C1 segment of cervical spinal cord (tissue), 14 donors: ENCODE measurements around the gene NMBR.
A peak's percentile ranks its signal among the peaks of the same experiment; 100 is the strongest.
"Not testable (repeated sequence)": the region's sequence is repeated elsewhere in the genome, so short reads cannot be mapped to it uniquely, and the experiment has no call there.

Experiments used
- DNase-seq, 14 donors: peaks; one replicate each; lab custom pipeline; 2025; lab: John Stamatoyannopoulos, UW

NMBR gene

DNA sequence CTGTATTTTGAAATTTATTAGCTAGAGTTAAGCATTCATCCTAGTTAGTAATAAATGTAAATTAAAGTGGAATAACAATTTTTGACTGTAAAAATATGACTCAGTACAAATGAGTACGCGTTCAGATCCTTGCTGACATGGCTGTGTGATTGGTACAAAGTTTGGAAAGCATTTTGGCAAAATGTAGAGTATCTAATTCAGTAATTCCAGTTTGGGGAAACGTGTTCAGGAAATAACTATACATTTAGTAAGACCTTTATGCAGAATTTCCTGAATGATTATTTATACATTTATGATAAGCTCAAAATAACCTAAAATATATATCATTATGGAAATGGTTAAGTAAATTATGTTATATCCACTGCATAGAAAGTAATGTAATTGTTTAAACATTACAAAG is 8.2 kb upstream of the NMBR start:
- DNase-seq: no peak

- no peak for DNase-seq
Observed at GRCh38 chr6:142154336-142154735, 7.4 kb upstream of the NMBR start.

GRCh38 chr6:142153196-142153595 is 6.3 kb upstream of the NMBR start:
- DNase-seq: no peak

DNA sequence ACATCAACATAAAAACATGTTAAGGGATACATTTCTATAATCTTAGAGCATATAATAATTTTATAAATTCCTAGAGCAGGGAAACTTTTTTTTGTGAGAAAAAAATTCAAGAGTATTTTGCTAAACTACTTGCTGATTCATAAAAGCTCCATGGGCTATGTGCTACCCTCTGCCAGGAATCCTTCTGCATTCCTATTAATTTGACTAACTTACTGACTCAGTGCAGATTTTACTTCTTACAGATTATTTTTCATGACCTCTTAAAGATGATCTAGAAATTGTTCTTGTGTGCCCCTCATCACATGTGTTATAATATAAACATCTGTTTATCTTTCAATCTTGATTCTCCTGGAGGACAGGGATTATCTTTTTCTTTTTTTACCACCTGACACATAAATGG is 5.8 kb upstream of the NMBR start:
- DNase-seq: no peak

- not testable (repeated sequence) for DNase-seq
Observed at GRCh38 chr6:142141531-142141930, 5.4 kb downstream of the NMBR start.

DNA sequence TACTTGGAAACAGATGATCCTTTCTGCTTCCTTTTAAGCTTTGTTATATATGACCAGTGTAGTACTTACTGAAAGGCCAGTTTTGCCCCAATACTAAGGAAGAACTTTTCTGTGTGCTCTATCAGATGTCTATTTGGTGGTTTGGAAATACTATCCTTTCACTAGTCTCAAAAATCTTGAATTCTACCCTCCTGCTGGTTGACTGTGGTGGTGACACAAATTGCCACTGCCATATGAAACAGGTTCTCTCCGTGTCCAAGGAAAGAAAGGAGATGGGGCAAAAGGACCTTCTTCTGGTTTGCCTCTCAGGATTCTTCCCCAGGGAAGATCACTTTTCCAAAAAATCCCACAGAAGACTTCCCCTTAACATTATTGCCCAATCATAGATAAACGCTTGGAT is 8.0 kb downstream of the NMBR start:
- no peak for DNase-seq

GRCh38 chr6:142132625-142133024 is 14.3 kb downstream of the NMBR start, which contains the start of gene GJE1:
Gene GJE1, plus strand, starts transcription at chr6:142132925. Its CDS starts 234 bp downstream, at chr6:142133159.
- no peak for DNase-seq

DNA sequence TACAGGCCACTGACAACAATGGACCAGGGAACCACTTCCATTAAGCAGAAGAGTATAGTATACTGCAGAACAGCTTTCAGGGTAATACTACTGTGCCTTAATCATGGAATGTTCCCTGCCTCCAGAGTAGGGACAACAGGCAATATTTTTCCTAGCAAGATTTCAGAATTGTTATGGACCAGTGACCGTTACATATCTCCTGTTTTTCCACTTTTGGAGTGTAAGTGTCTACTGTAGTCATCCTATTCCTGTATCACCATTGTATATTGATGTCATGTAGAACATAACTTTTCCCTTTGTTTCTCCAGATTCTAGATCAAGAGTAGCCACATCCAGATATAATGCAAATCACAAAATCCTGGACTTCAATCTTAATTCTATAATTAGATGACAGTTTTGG is 16.1 kb downstream of the NMBR start:
- no peak for DNase-seq

DNA sequence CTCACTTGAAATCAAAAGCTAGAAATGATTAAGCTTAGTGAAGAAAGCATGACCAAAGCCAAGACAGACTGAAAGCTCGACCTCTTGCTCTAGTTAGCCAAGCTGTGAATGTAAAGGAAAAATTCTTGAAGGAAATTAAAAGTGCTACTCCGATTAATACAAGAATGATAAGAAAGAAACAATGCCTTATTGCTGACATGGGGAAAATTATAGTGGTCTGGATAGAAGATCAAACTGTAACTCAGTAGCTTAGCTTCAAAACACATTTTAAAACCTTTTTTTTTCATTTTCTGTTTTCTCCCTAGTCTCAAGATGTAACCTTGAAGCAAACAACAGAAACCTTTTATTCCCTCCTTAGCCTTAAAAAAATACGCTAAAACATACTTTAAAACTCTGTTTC is 25.6 kb downstream of the NMBR start:
- DNase-seq: no peak

- DNase-seq: no peak
Observed at GRCh38 chr6:142118925-142119324, 28.0 kb downstream of the NMBR start.

DNA sequence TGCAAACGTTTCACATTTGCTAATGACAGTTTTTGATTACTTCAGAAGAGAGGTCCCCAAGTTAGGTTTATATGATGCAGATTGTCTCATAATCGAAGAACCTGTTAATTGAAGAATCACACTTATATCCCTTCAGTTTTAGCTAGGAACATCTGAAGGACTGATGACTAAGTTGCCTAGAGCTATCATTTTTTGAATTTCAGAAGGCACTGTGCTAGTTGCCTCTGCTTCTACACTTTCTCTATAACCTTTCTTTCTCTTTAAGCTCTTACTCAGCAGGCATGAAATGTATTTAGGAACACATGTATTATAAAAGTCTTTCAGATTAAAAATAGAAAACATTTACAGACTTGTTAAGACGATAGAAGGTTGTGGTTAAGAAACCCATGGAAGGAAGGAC is 28.6 kb downstream of the NMBR start:
- no peak for DNase-seq

GRCh38 chr6:142117366-142117765 is 29.6 kb downstream of the NMBR start:
- DNase-seq: no peak

- DNase-seq: peak in 7 of 14 donors; percentile 0 to 11 (median 3)
Observed at GRCh38 chr6:142112451-142113061, 34.4 kb downstream of the NMBR start.

DNA sequence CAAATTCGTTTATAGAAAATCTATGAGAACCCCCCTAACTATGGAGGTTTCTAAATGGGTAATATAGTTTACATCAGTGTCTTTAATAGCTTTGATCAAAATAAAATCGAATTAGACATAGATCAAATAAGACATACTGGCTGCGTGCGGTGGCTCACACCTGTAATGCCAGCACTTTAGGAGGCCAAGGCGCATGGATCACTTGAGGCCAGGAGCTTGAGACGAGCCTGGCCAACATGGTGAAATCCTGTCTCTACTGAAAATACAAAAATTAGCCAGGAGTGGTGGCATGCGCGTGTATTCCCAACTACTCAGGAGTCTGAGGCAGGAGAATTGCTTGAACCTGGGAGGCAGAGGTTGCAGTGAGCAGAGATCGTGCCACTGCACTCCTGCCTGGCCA is 36.1 kb downstream of the NMBR start:
- not testable (repeated sequence) for DNase-seq

- not testable (repeated sequence) for DNase-seq
Observed at GRCh38 chr6:142104820-142105219, 42.1 kb downstream of the NMBR start.

GRCh38 chr6:142088858-142089216 is 58.1 kb downstream of the NMBR start:
- no peak for DNase-seq

DNA sequence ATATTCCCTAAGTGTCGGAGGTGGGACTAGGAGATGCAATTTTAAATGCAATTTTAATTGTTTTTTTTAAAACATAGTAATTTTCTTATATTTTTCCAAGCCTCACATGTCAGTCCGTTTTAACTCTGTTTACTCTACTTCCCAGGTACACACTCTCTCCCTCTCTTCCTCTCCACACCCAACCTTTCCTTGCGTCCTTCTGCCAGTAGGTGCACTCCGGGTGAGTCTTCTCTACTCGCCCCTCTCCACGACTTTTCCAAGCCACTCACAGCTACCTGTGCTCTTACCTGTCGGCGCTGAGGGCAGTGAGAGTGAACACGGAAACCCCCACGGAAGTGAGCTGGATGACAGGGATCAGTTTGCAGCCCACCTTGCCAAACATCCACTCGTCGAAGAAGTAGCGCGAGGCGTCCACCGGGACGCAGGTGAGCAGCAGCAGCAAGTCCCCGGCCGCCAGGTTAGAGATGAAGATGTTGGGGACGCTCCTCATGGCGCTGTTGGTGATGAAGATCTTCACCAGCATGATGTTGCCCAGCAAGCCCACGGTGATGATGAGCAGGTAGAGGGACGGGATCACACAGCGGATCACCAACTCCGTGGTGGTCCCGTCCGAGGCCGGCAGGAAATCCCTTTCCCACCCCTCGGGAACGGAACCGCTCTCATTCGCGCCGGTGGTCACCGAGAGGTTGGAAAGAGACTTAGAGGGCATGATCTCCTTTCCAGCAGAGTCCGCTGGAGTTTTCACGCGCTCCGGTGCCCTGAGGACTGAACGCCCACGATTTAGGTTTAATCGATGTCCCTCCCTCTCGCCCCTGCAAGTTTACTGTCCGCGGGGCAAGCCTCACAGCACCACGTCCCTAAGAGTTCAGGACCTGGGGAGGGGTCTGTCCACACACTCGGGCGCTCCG is 58.7 kb downstream of the NMBR start:
- no peak for DNase-seq

DNA sequence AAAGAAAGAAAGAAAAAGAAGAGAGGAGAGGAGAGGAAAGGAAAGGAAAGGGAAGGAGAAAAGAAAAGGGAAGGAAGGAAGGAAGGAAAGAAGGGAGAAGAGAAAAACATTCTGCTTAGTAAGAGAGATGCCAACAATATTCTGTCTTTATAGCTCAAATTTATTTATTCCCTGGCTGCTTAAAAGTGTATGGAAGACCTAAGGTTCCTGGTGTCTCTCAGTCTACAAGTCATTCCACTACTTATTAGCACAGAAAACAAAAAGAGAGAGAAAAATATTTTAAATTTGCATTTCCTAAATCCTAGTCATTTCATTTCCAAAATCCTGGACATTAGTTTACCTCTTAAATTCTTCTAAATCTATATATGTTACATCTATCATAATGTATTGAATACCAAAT is 67.8 kb downstream of the NMBR start:
- DNase-seq: no peak

GRCh38 chr6:142075516-142076101 is 71.3 kb downstream of the NMBR start:
- no peak for DNase-seq

GRCh38 chr6:142074516-142074915 is 72.4 kb downstream of the NMBR start:
- no peak for DNase-seq

- DNase-seq: no peak
Observed at GRCh38 chr6:142071981-142072380, 74.9 kb downstream of the NMBR start.

DNA sequence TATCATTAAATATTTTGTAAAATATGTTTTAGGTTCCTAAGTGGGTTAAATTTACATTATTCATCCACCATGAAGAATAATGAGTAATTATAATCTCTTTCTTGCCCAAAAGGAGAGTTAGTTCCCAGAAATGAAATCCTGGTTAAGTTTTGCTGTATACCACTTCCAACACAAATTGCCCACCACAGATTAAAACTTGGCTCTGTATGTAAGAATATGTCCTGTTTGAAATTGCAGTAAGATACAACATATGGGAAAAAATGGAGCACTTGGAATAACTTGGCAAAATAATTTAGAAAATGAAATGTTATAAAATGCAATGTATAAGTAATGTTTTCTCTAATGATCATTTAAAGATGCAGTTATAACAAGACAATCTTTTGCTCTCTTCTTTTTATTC is 78.5 kb downstream of the NMBR start:
- no peak for DNase-seq

DNA sequence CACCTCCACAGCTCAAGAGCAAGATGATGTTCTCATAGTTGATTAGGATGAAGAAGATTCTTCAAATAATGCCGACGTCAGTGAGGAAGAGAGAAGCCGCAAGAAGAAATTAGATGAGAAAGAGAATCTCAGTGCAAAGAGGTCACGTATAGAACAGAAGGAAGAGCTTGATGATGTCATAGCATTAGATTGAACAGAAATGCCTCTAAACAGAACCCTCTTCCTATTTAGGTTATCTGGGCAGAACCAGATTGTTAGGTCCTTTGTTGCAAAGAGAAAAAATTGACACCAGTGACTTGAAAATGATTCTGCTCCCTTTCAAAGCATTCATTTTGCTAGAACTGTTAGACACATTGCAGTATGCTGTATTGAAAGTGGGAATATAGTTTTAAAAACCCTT is 84.1 kb downstream of the NMBR start:
- not testable (repeated sequence) for DNase-seq
